ENCODE measurements around the gene ZBP1.

ZBP1 gene

DNA sequence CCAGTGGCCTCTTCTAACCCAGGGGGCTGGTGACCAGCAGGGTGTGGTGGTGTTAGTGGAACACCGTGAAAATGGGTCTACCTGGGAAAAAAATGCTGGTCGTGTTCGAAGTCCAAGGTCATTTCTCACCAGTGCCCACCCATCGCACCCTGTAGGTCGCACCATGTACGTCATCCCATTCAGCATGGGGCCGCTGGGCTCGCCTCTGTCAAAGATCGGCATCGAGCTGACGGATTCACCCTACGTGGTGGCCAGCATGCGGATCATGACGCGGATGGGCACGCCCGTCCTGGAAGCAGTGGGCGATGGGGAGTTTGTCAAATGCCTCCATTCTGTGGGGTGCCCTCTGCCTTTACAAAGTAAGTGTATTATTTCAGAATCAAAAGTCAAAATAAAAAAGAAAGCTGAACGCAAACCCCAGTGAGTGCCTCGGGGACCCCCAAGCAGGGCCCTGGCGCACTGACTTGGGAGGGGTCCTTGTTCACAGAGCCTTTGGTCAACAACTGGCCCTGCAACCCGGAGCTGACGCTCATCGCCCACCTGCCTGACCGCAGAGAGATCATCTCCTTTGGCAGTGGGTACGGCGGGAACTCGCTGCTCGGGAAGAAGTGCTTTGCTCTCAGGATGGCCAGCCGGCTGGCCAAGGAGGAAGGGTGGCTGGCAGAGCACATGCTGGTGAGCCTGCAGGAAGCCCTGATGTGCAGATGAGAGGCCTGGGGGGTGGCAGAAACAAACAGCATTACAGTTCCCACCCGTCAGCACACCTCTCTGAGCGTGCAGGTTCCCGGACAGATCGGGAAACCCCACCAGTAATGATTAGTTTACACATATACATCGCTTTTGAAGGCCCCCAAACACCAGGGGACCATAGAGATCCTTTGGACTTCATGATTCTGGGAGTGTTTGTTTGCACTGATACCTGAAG, 57.4 kb downstream of the ZBP1 start:
- no peaks in the 10 kb centered on the region for H3K27me3 ChIP-seq (ENCODE audit: control insufficient read depth, insufficient read depth, low read length, poor library complexity, severe bottlenecking)
- H3K4me1 ChIP-seq (ENCODE audit: control insufficient read depth, insufficient read depth, low read length), result no peaks in the 10 kb centered on the region
- H3K36me3 ChIP-seq (ENCODE audit: control insufficient read depth, insufficient read depth, low read length), result no peaks in the 10 kb centered on the region
- no peak overlapping the region for H3K27ac ChIP-seq (ENCODE audit: insufficient read depth, low read depth, low read length, poor library complexity, severe bottlenecking)
- no peak overlapping the region for H3K4me3 ChIP-seq (ENCODE audit: insufficient read depth, low read depth, low read length)
- no peaks in the 10 kb centered on the region for H3K9me3 ChIP-seq (ENCODE audit: control insufficient read depth, low read length)
- WGBS, 2 experiments, result 94 to 95% methylated on average over 35 of the region's 35 CpGs

DNA sequence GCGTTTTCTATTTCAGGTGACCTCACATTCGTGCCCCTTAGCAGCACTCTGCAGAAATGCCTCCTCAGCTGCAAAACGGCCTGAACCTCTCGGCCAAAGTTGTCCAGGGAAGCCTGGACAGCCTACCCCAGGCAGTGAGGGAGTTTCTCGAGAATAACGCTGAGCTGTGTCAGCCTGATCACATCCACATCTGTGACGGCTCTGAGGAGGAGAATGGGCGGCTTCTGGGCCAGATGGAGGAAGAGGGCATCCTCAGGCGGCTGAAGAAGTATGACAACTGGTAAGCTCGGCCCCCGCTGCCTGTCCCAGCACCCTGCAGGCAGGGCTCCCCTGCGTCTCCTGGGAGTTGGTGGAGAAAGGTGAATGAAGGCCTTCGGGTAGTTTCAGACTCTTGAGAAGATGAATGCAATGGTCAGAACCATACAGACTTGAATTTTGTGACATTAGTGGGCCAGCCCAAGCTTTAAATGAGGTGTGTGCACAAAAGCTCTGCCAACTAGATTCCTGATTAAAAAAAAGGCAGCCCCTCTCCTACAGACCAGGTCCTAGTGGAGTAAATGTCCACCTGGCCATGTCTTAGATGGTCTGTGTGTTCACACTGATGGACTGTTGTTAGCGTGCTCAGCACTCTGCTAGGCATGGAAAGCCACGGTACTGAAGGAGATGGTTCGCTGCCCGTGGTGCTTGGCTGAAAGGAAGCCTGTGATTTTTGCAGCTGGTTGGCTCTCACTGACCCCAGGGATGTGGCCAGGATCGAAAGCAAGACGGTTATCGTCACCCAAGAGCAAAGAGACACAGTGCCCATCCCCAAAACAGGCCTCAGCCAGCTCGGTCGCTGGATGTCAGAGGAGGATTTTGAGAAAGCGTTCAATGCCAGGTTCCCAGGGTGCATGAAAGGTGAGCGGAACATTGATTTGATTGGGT, 58.6 kb downstream of the ZBP1 start:
- Histone ChIP-seq H3K27me3 (ENCODE audit: control insufficient read depth, insufficient read depth, low read length, poor library complexity, severe bottlenecking) (no peaks in the 10 kb centered on the region), H3K4me1 (ENCODE audit: control insufficient read depth, insufficient read depth, low read length) (no peaks in the 10 kb centered on the region), H3K27ac (ENCODE audit: insufficient read depth, low read depth, low read length, poor library complexity, severe bottlenecking) (no peak overlapping the region), H3K36me3 (ENCODE audit: control insufficient read depth, insufficient read depth, low read length) (no peaks in the 10 kb centered on the region), H3K4me3 (ENCODE audit: insufficient read depth, low read depth, low read length) (no peak overlapping the region), H3K9me3 (ENCODE audit: control insufficient read depth, low read length) (no peaks in the 10 kb centered on the region)
- WGBS, 2 experiments, result 92 to 93% methylated on average over 24 of the region's 24 CpGs

DNA sequence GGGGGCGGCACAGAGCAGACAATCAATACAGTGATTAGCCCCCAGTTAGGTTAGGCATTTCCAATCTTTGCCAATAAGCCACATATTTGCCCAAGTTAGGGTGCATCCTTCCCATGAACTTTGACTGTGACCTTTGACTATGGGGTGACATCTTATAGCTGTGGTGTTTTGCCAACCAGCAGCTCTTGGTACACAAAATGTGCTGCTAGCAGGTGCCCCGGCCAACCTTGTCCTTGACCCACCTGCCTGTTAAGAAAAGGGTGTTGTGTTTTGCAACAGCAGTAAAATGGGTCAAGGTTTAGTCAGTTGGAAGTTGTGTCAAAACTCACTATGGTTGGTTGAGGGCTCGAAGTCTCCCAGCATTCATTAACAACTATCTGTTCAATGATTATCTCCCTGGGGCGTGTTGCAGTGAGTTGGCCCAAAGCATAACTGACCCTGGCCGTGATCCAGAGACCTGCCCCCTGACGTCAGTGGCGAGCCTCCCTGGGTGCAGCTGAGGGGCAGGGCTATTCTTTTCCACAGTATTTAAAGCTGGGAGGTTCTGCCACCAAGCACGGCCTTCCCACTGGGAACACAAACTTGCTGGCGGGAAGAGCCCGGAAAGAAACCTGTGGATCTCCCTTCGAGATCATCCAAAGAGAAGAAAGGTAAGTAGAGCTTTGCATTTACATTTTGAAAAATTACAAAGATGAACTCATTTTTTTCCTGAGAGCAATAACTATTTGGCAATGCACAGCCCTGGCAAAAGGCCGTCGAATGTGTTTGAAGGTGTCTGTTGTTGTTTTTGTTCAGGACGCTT, 59.5 kb downstream of the ZBP1 start, which contains the start of gene PCK1:
PCK1 (plus strand) TSS at position 557 of the 802 bp plus-strand sequence. CDS start 302 bp downstream, outside the sequence.
- no peak within 1 kb of the TSS for H3K27ac ChIP-seq (ENCODE audit: insufficient read depth, low read depth, low read length, poor library complexity, severe bottlenecking)
- H3K36me3 ChIP-seq (ENCODE audit: control insufficient read depth, insufficient read depth, low read length), result no peaks in the 10 kb centered on the region
- no peak within 1 kb of the TSS for H3K4me3 ChIP-seq (ENCODE audit: insufficient read depth, low read depth, low read length)
- 90% methylated on average over 14 of the region's 14 CpGs for WGBS, 2 experiments
- no peaks in the 10 kb centered on the region for H3K9me3 ChIP-seq (ENCODE audit: control insufficient read depth, low read length)
- no peaks in the 10 kb centered on the region for H3K27me3 ChIP-seq (ENCODE audit: control insufficient read depth, insufficient read depth, low read length, poor library complexity, severe bottlenecking)
- H3K4me1 ChIP-seq (ENCODE audit: control insufficient read depth, insufficient read depth, low read length), result no peaks in the 10 kb centered on the region

DNA sequence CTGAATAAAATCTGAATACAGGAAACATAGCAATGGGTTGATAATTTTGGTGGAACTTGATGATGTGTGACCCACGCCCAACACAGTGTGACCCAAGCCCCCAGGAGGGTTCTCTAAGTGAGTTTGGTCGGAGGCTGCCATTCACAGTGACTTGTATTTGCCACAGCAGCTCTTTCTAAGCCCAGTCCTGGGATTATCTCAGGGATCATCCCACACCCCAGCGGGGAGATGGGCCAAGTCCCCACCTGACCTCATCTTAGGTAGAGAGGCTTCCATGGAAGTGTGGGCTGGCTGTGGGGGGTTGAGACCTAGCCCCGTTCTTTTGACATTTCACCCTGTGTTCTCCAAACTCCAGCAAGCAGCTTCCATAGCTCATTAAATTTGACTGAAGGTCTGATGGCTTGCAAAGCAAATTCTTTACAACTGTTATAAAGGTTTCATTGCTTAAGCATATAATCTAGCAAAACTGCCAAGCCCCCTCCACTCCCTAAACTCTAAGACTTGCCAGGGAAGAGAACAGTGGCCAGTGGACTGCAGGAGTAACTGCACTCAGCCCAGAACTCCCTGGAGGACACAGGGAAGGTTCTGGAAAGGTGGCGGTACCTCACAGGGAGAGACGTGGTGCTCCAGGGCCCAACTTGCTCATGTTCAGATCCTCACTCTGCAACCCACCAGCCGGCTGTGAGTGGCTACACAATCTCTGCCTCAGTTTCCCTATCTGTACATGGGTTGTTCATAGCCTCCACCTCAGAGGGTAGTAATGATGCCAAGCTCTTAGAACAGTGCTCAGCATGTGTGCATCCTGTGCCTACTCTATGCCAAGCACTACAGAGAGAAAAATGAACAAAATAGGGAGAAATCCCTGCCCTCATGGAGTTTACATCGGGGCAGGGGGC, 60.3 kb downstream of the ZBP1 start:
- H3K4me1 ChIP-seq (ENCODE audit: control insufficient read depth, insufficient read depth, low read length), result no peaks in the 10 kb centered on the region
- no peak overlapping the region for H3K4me3 ChIP-seq (ENCODE audit: insufficient read depth, low read depth, low read length)
- no peaks in the 10 kb centered on the region for H3K36me3 ChIP-seq (ENCODE audit: control insufficient read depth, insufficient read depth, low read length)
- no peaks in the 10 kb centered on the region for H3K9me3 ChIP-seq (ENCODE audit: control insufficient read depth, low read length)
- H3K27me3 ChIP-seq (ENCODE audit: control insufficient read depth, insufficient read depth, low read length, poor library complexity, severe bottlenecking), result no peaks in the 10 kb centered on the region
- 91 to 92% methylated on average over 8 of the region's 8 CpGs for WGBS, 2 experiments
- H3K27ac ChIP-seq (ENCODE audit: insufficient read depth, low read depth, low read length, poor library complexity, severe bottlenecking), result no peak overlapping the region

DNA sequence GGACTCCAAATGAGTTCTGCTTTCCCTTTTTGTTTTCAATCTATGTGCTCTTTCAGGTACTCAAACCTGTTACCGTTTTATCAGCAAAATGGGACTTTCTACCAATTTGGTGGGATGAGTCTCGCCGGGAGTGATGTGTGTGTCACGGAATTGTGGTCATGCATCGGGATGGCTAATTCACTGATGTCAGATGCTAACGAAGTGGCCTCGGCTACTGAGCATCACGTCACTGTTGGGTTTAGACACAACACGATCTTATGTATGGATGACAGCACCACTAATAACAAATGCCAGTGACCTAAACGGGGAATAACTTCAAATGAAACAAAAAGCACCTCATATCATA, 61.0 kb downstream of the ZBP1 start:
- H3K9me3 ChIP-seq (ENCODE audit: control insufficient read depth, low read length), result no peaks in the 10 kb centered on the region
- 93 to 95% methylated on average over 10 of the region's 10 CpGs for WGBS, 2 experiments
- no peak overlapping the region for H3K4me3 ChIP-seq (ENCODE audit: insufficient read depth, low read depth, low read length)
- no peaks in the 10 kb centered on the region for H3K36me3 ChIP-seq (ENCODE audit: control insufficient read depth, insufficient read depth, low read length)
- no peak overlapping the region for H3K27ac ChIP-seq (ENCODE audit: insufficient read depth, low read depth, low read length, poor library complexity, severe bottlenecking)
- no peaks in the 10 kb centered on the region for H3K27me3 ChIP-seq (ENCODE audit: control insufficient read depth, insufficient read depth, low read length, poor library complexity, severe bottlenecking)
- H3K4me1 ChIP-seq (ENCODE audit: control insufficient read depth, insufficient read depth, low read length), result no peaks in the 10 kb centered on the region

DNA sequence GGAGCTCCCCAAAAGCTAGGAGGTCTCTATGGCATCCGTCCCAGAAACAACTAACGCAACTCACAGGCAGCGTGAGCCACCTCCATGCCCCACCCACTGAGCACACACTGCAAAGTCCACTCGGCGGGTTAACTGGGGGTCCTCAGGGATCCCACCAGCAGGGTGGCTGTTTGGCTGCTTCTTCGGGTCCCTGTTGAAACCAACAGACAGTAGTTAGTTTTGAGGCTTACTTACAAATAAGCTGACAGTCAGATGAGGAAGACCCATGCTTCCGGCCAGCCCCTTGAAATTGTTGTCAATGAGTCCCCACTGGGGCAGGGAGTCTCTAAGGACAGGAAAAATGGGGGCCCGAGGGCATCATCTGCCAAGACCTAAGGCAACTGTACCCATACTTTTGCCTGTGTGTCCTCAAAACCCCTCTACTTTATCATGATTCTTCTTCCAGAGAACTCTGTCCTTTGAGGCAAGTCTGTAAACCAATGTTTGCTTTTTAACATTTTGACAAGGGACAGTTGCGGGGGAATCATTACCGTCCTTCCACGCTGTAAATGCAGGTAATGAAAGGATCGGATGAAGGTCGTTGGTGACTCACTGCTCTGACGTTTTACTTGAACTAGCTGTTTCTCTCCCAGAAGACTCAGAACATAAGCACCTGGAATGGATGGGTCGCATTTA, 61.5 kb downstream of the ZBP1 start:
- Histone ChIP-seq H3K27me3 (ENCODE audit: control insufficient read depth, insufficient read depth, low read length, poor library complexity, severe bottlenecking) (no peaks in the 10 kb centered on the region), H3K36me3 (ENCODE audit: control insufficient read depth, insufficient read depth, low read length) (no peaks in the 10 kb centered on the region), H3K27ac (ENCODE audit: insufficient read depth, low read depth, low read length, poor library complexity, severe bottlenecking) (no peak overlapping the region), H3K4me1 (ENCODE audit: control insufficient read depth, insufficient read depth, low read length) (no peaks in the 10 kb centered on the region), H3K9me3 (ENCODE audit: control insufficient read depth, low read length) (no peaks in the 10 kb centered on the region), H3K4me3 (ENCODE audit: insufficient read depth, low read depth, low read length) (no peak overlapping the region)
- WGBS, 2 experiments, result 77 to 84% methylated on average over 15 of the region's 15 CpGs

DNA sequence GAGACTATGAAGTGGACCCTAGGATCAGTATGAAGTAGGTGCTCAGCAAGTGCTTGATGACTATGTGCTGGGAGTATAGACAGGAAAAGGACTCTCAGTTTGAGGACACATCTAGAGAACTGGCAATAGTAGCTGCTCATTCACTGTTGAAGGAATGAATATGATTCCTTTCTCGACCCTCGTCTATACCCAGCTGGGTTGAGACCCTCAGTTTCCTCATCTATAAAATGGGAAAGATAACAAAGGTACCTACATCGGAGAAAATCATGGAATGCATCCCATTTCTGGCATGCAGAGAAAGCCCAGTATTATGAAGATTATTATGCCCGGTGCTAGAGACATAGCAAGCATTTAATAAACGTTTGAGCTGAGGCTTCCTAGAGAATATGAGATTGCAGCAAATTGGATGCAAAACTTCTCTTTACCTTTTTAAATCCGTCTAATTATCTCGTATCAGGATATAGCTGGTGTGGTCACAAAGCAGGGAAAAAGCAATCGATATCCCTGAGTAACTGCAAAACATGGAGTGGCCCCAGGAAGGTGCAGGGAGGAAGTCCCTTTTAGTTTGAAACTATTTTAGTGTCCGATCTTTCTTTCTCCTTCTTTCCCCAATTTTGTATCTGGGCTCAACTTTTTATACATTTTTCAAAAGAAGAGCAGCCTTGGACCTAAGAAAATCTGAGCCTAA, 62.2 kb downstream of the ZBP1 start:
- Histone ChIP-seq H3K27me3 (ENCODE audit: control insufficient read depth, insufficient read depth, low read length, poor library complexity, severe bottlenecking) (no peaks in the 10 kb centered on the region), H3K27ac (ENCODE audit: insufficient read depth, low read depth, low read length, poor library complexity, severe bottlenecking) (no peak overlapping the region), H3K36me3 (ENCODE audit: control insufficient read depth, insufficient read depth, low read length) (no peaks in the 10 kb centered on the region), H3K4me1 (ENCODE audit: control insufficient read depth, insufficient read depth, low read length) (no peaks in the 10 kb centered on the region), H3K9me3 (ENCODE audit: control insufficient read depth, low read length) (no peaks in the 10 kb centered on the region), H3K4me3 (ENCODE audit: insufficient read depth, low read depth, low read length) (no peak overlapping the region)
- WGBS, 2 experiments, result 93% methylated on average over 9 of the region's 9 CpGs

DNA sequence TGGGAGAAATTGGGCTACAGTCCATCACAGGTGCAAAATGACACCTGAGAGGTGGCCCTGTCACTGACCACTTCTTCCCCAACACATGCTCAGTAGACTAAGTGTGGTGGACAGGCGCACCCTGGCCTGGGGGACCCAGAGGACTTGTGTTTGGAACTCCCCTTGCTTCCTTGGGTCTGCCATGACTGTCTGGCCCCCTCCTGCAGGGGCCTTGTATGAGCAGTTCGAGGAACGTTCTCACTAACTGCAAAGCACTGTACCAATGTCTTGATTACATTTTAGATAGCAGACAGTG, 63.3 kb downstream of the ZBP1 start:
- no peaks in the 10 kb centered on the region for H3K27me3 ChIP-seq (ENCODE audit: control insufficient read depth, insufficient read depth, low read length, poor library complexity, severe bottlenecking)
- H3K27ac ChIP-seq (ENCODE audit: insufficient read depth, low read depth, low read length, poor library complexity, severe bottlenecking), result no peak overlapping the region
- no peaks in the 10 kb centered on the region for H3K9me3 ChIP-seq (ENCODE audit: control insufficient read depth, low read length)
- H3K36me3 ChIP-seq (ENCODE audit: control insufficient read depth, insufficient read depth, low read length), result no peaks in the 10 kb centered on the region
- H3K4me1 ChIP-seq (ENCODE audit: control insufficient read depth, insufficient read depth, low read length), result no peaks in the 10 kb centered on the region
- H3K4me3 ChIP-seq (ENCODE audit: insufficient read depth, low read depth, low read length), result no peak overlapping the region
- 90 to 94% methylated on average over 3 of the region's 3 CpGs for WGBS, 2 experiments
